ENCODE results near the gene NSFL1C.
A peak's percentile ranks its signal among the peaks of the same experiment; 100 is the strongest.

NSFL1C gene

GRCh38 chr20:1460275-1460674, 6.4 kb downstream of the NSFL1C start:
- no peak for DNase-seq (ENCODE audit: low read depth)

DNA sequence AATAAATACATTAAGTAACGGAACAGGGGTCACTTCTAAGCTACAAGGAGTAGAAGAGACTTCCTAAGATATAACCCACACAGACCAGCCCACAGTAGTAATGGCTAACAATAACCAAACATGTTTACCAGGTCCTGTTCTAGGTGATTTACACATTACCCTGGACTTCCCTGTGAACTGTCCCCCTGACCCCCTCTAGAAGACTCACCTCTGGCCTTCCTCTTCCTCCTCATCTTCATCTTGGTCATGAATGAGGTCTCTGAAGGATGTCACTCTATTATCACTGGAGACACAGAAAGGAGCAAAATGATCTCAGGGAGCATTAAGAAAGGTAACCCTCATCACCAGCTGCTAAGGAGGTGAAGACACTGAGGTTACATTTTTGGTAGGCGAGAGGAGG, 8.7 kb downstream of the NSFL1C start:
- DNase-seq (ENCODE audit: low read depth), result no peak

DNA sequence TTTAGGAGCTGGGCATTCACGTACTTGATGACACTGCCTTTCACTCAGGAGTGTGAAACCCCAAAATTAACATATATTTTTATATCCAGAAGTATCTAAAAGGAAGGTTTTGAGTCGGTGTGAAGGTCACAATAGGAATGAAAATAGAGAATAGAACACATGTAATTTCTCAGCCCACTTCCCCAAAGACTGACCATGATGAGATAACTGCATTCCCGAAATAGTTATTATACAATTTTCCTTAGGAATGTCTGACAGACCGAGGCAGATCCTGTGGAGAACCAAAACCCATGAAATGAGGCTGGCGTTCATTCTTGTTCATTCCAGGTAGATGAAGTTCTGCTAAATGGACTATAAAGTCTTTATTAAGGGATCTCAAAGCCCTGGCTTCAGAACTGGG, 10.3 kb downstream of the NSFL1C start:
- DNase-seq (ENCODE audit: low read depth), result no peak

- DNase-seq (ENCODE audit: low read depth), result no peak
These were observed 15.6 kb downstream of the NSFL1C start for GRCh38 chr20:1450926-1451491.

- DNase-seq (ENCODE audit: low read depth), result no peak
These were observed 17.3 kb downstream of the NSFL1C start for GRCh38 chr20:1449370-1449769.

DNA sequence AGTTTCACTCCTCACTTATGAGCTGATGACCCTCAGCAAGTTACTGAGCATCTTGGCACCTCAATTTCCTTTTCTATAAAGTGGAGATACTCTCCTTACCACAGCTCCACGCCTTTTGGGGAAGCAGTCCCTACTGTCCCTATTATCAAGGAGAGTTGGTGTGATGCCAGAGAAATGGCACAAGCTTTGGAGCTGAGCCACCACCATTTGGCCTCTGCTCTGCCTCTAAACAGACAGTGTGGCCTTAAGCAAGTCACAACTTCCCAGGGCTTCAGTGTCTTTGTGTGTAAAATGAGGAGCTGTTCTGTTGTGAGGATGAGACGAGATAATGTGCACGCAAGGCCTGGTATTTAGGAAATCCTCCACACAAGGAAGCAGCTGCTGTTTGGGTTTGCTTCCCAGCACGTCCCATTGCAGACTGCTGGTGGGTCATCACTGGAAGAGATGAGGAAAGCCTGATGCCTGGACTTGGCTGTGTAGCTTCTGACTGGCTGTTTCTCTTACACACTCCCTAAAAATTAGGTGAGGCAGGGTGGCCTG, 18.5 kb downstream of the NSFL1C start:
- no peak for DNase-seq (ENCODE audit: low read depth)

GRCh38 chr20:1446536-1446935, 20.1 kb downstream of the NSFL1C start:
- no peak for DNase-seq (ENCODE audit: low read depth)

GRCh38 chr20:1443085-1443484, 23.6 kb downstream of the NSFL1C start:
- no peak for DNase-seq (ENCODE audit: low read depth)

DNA sequence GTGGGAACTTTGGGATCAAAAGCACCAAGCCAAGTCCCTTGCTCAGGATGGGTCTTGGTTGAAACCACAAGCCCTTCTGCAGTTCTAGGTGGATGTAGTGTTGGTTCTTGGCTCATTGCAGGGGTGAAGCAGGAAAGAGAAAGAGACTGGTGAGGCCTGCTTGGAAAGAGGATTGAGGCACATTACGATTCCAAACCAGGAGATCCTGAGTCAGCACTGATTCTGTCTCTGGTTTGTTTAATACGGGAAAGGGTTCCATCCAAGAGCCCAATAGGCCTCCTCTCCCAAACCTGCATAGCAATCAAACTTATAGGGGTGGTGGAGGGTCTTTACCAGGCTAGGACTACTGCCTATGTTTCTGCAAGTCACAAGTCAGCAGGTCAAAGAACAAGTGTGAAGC, 24.3 kb downstream of the NSFL1C start:
- no peak for DNase-seq (ENCODE audit: low read depth)

- no peak for DNase-seq (ENCODE audit: low read depth)
These were observed 25.5 kb downstream of the NSFL1C start for GRCh38 chr20:1441133-1441532.

GRCh38 chr20:1440024-1440423, 26.6 kb downstream of the NSFL1C start:
- DNase-seq (ENCODE audit: low read depth), result no peak

DNA sequence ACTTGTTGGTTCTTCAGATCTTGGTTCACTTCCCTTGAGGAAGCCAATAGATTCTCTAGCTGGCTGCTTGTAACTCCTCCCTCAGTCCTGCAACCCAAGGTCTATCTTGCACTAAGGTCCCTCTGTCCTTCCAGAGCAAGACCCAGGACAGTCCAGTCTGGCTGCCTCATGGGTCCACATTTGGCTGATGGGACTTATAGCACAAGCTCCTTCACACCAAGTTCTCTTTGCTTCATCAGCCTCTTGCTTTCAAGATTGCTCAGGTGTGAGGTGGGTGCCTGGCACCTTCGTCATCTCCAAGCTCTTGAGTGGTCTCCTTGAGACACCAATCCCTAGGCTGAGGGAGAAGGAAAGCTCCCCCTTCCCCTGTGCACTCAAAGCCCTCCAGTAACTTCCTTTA, 28.3 kb downstream of the NSFL1C start:
- DNase-seq (ENCODE audit: low read depth), result no peak

DNA sequence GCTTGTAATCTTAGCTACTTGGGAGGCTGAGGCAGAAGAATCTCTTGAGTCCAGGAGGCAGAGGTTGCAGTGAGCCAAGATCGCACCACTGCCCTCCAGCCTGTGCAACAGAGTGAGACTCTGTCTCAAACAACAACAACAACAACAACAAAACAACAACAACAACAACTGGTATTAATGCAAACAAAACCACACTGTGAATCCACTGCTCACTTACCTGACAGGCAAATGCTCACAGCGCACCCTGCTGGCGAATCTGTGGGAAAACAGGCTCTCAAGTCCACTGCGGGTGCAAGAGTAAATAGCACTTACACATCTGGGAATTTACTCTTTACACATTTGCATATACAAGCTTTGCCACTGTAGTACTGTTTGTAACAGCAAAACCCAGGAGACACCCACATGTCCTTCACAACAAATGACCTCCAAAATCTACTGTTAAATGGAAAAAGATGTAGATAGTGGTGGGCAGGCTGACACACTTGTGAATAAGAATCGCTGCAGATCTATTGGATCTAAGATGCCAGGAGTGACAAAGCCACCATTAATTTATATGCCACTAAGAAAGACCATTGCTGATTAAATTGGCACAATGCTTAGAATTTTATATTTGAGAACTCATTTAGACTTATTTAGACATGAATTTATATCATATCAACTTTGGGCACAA, 29.3 kb downstream of the NSFL1C start:
- DNase-seq (ENCODE audit: low read depth), result peak; percentile 42

- no peak for DNase-seq (ENCODE audit: low read depth)
These were observed 30.4 kb downstream of the NSFL1C start for GRCh38 chr20:1436263-1436662.

DNA sequence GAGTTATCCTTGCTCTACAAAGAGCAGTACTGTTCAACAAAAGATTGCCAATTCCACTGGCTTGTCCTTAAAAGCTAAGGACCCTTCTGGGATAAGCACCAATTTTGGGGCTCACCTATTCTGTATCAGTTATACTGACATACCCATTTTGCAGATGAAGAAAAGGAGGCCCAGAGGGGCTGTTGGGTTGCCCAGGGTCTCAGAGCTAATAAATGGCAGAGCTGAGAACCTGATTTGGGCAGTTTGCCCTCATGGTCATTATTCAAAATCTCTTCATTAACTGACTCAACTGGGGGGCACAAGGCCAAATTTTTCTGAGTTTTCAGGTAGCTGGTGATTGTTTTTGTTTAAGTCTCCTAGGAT, 31.3 kb downstream of the NSFL1C start:
- no peak for DNase-seq (ENCODE audit: low read depth)

DNA sequence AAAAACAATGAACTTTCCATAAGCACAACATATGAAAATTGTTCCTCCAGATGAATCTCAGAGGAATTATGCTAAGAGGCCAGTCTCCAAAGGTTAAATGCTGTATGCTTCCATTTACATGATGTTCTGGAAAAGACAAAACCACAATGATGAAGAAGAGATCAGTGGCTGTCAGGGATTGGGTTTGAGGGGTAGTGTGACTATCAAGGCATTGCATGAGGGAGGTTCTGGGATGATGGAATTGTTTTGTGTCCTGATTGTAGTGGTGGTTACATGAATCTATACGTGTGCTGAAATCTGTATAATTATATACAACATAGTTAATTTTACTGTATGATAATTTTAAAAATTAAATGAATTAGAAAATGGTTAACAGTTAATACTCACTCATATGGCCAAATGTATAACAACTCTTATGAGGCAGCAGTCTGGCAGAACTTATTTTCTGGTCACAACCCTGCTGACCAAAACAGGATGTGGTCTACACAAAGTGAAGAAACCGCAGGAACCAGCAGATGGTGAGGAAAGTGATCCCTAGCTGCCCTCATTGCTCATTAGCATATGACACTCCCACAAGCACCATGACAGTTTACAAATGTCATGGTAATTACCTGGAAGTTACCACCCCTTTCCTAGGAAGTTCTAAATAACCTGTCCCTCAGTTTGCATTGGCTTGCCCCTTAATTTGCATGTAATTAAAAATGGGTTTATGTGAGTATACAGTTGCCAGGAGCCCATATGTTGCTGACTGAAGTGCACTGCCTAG, 31.9 kb downstream of the NSFL1C start:
- DNase-seq (ENCODE audit: low read depth), result peak; percentile 38

DNA sequence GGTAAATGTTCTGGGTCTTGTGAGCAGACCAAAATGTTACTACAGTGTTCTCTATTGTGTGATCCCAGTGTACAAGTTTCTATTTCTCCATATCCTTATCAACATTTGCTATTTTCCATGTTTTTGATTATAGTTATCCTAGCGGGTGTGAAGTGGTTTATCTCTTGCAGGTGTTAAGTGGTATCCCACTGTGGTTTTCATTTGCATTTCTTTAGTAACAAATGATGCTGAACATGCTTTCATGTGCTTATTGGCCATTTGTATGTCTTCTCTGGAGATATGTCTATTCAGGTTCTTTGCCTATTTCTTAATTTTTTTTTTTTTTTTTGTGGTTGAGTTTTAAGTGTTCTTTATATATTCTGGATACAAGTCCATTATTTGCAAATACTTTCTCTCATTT, 35.5 kb downstream of the NSFL1C start:
- DNase-seq (ENCODE audit: low read depth), result no peak

GRCh38 chr20:1430004-1430451, 36.6 kb downstream of the NSFL1C start:
- no peak for DNase-seq (ENCODE audit: low read depth)

GRCh38 chr20:1429143-1429728, 37.4 kb downstream of the NSFL1C start:
- no peak for DNase-seq (ENCODE audit: low read depth)

- no peak for DNase-seq (ENCODE audit: low read depth)
These were observed 39.1 kb downstream of the NSFL1C start for GRCh38 chr20:1427457-1428054.

DNA sequence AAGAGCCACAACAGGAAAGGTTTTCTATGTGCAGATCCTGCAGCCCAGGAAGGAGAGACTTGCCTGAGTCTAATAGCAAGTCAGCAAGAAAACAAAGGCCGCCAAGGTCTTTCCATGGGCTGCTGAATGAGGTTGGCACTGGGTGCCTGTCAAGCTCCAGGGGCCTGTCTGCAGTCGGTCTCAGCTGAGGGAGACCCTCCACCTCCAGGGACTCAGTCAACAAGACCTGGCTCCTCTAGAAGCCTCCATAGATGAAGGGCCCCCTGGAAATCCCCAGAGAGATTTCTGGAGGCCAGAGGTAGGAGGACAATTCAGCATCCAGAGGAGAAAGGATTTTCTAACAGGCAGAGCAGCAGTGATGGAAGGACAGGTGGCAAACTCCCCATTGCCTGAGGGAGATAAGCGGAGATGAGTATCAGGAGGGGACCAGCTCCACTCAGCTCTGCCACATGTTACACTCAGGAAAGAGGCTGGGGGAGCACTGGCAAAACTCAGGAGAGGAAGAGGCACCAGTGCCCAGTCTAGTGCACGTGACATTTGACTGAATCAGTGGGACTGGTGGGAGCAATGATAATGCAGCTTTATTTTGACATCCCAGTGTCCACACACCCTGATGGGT, 40.3 kb downstream of the NSFL1C start:
- no peak for DNase-seq (ENCODE audit: low read depth)

DNA sequence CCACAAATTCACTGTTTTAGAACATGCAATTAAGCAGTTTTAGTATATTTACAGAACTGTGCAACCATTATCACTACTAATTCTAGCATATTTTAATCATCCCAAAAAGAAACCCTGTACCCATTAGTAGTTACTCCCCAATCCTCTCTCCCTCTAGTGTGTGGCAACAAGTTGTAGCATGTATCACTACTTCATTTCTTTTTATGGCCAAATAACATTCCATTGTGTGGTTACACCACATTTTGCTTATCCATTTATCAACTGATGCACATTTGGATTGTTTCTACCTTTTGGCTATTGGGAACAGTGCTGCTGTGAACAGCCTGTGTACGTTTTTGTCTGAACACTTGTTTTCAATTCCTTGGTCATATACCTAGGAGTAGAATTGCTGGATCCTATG, 42.3 kb downstream of the NSFL1C start:
- no peak for DNase-seq (ENCODE audit: low read depth)
